Endothelial cell of umbilical vein (primary cell): ENCODE data around the gene ATF1. TPM values are rescaled to one million over a fixed set of nuclear protein-coding genes. Genes with fewer than 3 reads are reported as not detected.

Source experiments
- BruUV-seq: library from RNA; stranded (reverse); fragments of 400-500 nt; replicated peaks from 2 replicates; lab custom pipeline; 2021; lab: Mats Ljungman, UMichigan
- CTCF ChIA-PET: fragments of 300-600, 350-600 bp; sonication (Branson Sonifier 250); formaldehyde crosslinking; loops from one replicate; lab custom pipeline; 2021; ENCODE audit warnings: antibody characterized with exemption, inconsistent platforms; lab: Charles Lee
- POLR2A ChIA-PET: fragments of 300-600, 350-600 bp; sonication (Branson Sonifier 250); formaldehyde crosslinking; loops from one replicate; lab custom pipeline; 2021; ENCODE audit warnings: antibody characterized with exemption, inconsistent platforms; lab: Charles Lee
- DNase-seq: peaks from one replicate; pipeline ENCODE4 v3.0.0-alpha.2; 2011; ENCODE audit warnings: low read depth, low spot score
- FAIRE-seq: peaks from 2 replicates; lab custom pipeline; 2011; peaks lifted over from hg19 to GRCh38; lab: Jason Lieb, UNC
- H2AFZ ChIP-seq: 2 replicates; pipeline ENCODE4 v1.6.0; 2012; ENCODE audit warnings: low read depth, low read length, control low read depth, inconsistent platforms
- H3K27ac ChIP-seq: 2 replicates; pipeline ENCODE4 v1.5.1; 2011; ENCODE audit warnings: low read depth, mild to moderate bottlenecking, control low read depth, low read length, moderate library complexity; ENCODE audit not compliant: insufficient read depth
- H3K27me3 ChIP-seq, 2 experiments: 2 replicates each; pipeline versions ENCODE4 v1.6.0 to v1.6.1; 2011; ENCODE audit warnings: low read length in 2 of 2, mixed read lengths in 1 of 2; ENCODE audit not compliant: control insufficient read depth in 2 of 2, insufficient read depth in 2 of 2
- H3K36me3 ChIP-seq, 2 experiments: 2 replicates in 1 of 2; 3 replicates in 1 of 2; pipeline ENCODE4 v1.5.1; 2011; ENCODE audit warnings: low read length in 2 of 2, mild to moderate bottlenecking in 1 of 2, moderate library complexity in 1 of 2; ENCODE audit not compliant: control insufficient read depth in 2 of 2, insufficient read depth in 2 of 2; ENCODE audit errors: extremely low read depth in 1 of 2
- H3K4me1 ChIP-seq: 3 replicates; pipeline ENCODE4 v1.5.1; 2011; ENCODE audit warnings: mild to moderate bottlenecking, low read length; ENCODE audit not compliant: control insufficient read depth, insufficient read depth; ENCODE audit errors: extremely low read depth
- H3K4me2 ChIP-seq: 2 replicates; pipeline ENCODE4 v1.6.1; 2011; ENCODE audit warnings: low read length, control low read depth, mixed read lengths; ENCODE audit not compliant: insufficient read depth
- H3K4me3 ChIP-seq, 3 experiments: fragments of 200-600 bp in 1 of 3; sonication (generic), shearing (Covaris generic) in 1 of 3; replicated peaks in 1 of 3; 2 replicates each; pipeline ENCODE4 v1.5.1; 2011 to 2016; ENCODE audit warnings: control low read depth in 3 of 3, low read length in 3 of 3, mild to moderate bottlenecking in 2 of 3, inconsistent platforms in 1 of 3, low read depth in 1 of 3, moderate library complexity in 1 of 3; ENCODE audit not compliant: insufficient read depth in 1 of 3
- H3K79me2 ChIP-seq: 2 replicates; pipeline ENCODE4 v1.6.0; 2012; ENCODE audit warnings: low read length, inconsistent platforms; ENCODE audit not compliant: control insufficient read depth, insufficient read depth
- H3K9ac ChIP-seq: replicated peaks from 2 replicates; pipeline ENCODE3; 2011; ENCODE audit warnings: low read length, control low read depth; ENCODE audit not compliant: insufficient read depth; ENCODE audit errors: extremely low read depth
- H3K9me1 ChIP-seq: replicated peaks from 3 replicates; pipeline ENCODE4 v1.6.0; 2011; ENCODE audit warnings: mild to moderate bottlenecking, low read length; ENCODE audit not compliant: control insufficient read depth, insufficient read depth; ENCODE audit errors: extremely low read depth
- H3K9me3 ChIP-seq: replicated peaks from 2 replicates; pipeline ENCODE4 v1.5.1; 2012; ENCODE audit warnings: low read length, inconsistent platforms; ENCODE audit not compliant: control insufficient read depth, insufficient read depth
- H4K20me1 ChIP-seq: replicated peaks from 2 replicates; pipeline ENCODE3; 2011; ENCODE audit warnings: mild to moderate bottlenecking, low read length; ENCODE audit not compliant: control insufficient read depth, insufficient read depth; ENCODE audit errors: extremely low read depth
- EZH2 ChIP-seq: IDR thresholded peaks from 2 replicates; pipeline ENCODE4 v1.6.1; 2012; ENCODE audit warnings: borderline replicate concordance, low read depth, mild to moderate bottlenecking, moderate library complexity, low read length, inconsistent platforms; ENCODE audit not compliant: severe bottlenecking
- FOS ChIP-seq: IDR thresholded peaks from 2 replicates; pipeline ENCODE4 v1.6.1; 2011; ENCODE audit warnings: mild to moderate bottlenecking, low read length, moderate library complexity, borderline replicate concordance; ENCODE audit not compliant: insufficient read depth
- GATA2 ChIP-seq: IDR thresholded peaks from 2 replicates; pipeline ENCODE4 v1.7.0; 2011; ENCODE audit warnings: low read depth, mild to moderate bottlenecking, moderate library complexity, mixed read lengths, low read length; ENCODE audit not compliant: insufficient read length, insufficient read depth
- JUN ChIP-seq: IDR thresholded peaks from 2 replicates; pipeline ENCODE4 v1.6.1; 2011; ENCODE audit warnings: borderline replicate concordance, low read depth; ENCODE audit not compliant: insufficient read length, insufficient read depth
- MYC ChIP-seq: IDR thresholded peaks from one replicate; pipeline ENCODE4 v1.6.1; 2011; ENCODE audit warnings: mild to moderate bottlenecking, low read depth, low read length
- POLR2A ChIP-seq: IDR thresholded peaks from 2 replicates; pipeline ENCODE4 v1.6.1; 2012; ENCODE audit warnings: low read depth, mild to moderate bottlenecking, control low read depth, low read length
- POLR2AphosphoS5 ChIP-seq: IDR thresholded peaks from 2 replicates; pipeline ENCODE4 v1.6.1; 2012; ENCODE audit warnings: low read depth, mild to moderate bottlenecking, control low read depth, low read length, moderate library complexity; ENCODE audit not compliant: insufficient read depth
- dilution Hi-C: fragments of 300-500 bp; cut with MboI; formaldehyde crosslinking; loops from one replicate; pipeline ENCODE4 v1.15.0; 2019; ENCODE audit warnings: low sequenced_read_pairs; ENCODE audit not compliant: extremely low pct_ligation_motif_present
- intact Hi-C: fragments of 100-400 bp; cut with micrococcal nuclease; formaldehyde crosslinking; loops from one replicate; pipeline ENCODE4 v1.10.0; 2022
- polyA plus RNA-seq, 4 experiments: library from polyadenylated mRNA; depleted of rRNA in 3 of 4; stranded (reverse) in 3 of 4; unstranded in 1 of 4; fragments of >200 nt; gene quantifications; 2 replicates each; pipeline versions ENCODE4 v1.2.1 to v1.2.3, GENCODE V29; 2011 to 2012; ENCODE audit warnings: missing spikeins in 1 of 4
- total RNA-seq: library from RNA; stranded (reverse); gene quantifications from 2 replicates; pipeline ENCODE4 v1.2.3, GENCODE V29; 2021
- TF ChIP-seq, protein P1 (sequence below), 2 donors: IDR thresholded peaks; 1 replicate in 1 of 2; 2 replicates in 1 of 2; pipeline ENCODE4 v1.5.1; 2011; ENCODE audit warnings: low read length in 2 of 2, mild to moderate bottlenecking in 2 of 2, moderate library complexity in 2 of 2, control low read depth in 1 of 2, inconsistent platforms in 1 of 2, low read depth in 1 of 2; ENCODE audit not compliant: insufficient read depth in 1 of 2; ENCODE audit errors: extremely low read depth in 1 of 2
- TF ChIP-seq, protein P2 (sequence below): IDR thresholded peaks from 2 replicates; pipeline ENCODE4 v1.6.1; 2011; ENCODE audit not compliant: insufficient read depth, insufficient read length

ATF1 gene
- total and polyA plus RNA-seq, 2 donors (not counting 3 experiments of a cell fraction or from before 2014, with no cell fraction given): 14.5 to 26.7 TPM

DNA sequence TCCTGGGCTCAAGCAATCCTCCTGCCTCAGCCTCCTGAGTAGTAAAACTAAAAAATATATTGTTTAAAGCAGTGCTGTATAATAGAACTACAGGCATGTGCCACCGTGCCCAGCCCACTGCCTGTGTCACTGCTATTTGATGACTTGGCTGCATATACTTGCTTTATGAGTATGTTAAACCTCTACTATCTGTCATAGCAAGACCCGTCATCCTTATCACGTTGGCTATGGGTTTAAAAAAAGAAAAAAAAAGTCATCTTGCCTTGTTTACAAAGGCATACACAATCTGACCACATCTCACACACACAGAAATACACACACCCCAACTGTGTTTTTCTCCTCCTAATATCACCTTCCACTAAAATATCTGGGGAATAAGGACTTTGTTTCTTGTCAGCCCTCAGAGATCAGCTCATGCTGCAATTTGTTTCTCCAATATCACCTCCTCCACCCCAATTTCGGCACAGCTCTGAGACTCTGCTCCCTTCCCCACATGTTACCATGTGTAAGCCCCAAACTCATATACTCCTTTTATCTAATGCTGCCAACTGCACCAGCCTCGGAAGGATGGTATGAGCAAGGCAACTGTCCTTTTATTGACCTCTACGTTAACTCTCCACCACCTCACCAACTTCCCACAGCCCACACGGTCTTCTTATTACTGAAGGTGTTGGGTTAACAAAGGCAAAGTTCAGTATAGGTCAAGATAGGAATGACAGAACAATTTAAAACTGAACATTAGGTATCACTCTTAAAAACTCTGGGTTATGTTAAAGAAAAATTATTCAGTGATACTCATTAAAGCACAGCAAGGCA lies 78.0 kb downstream of the ATF1 start:
- CTCF ChIA-PET: interaction anchor here (1.0 kb wide), 1 partner anchor 186 kb away, joined by 3 read pairs; no protein-coding TSS in a partner anchor
- no peaks in the 10 kb centered on the region for H3K4me1 ChIP-seq
- no peak for TF ChIP-seq POLR2AphosphoS5
- no peak for TF ChIP-seq POLR2A
- TF ChIP-seq EZH2: no peak
- no peak for FAIRE-seq
- BruUV-seq: no TSS peak
- no peaks in the 10 kb centered on the region for H3K79me2 ChIP-seq
- no peak overlapping the region for H2AFZ ChIP-seq
- H3K4me2 ChIP-seq: no peak overlapping the region
- no peak for DNase-seq
- no peaks in the 10 kb centered on the region for H3K9me1 ChIP-seq
- peaks cover 0 to 4% of the 10 kb centered on the region in 2 experiments for H3K27me3 ChIP-seq
- dilution Hi-C loops: no loop called here
- no peak overlapping the region for H3K27ac ChIP-seq
- no peak overlapping the region for H3K9ac ChIP-seq
- H4K20me1 ChIP-seq: no peaks in the 10 kb centered on the region
- H3K36me3 ChIP-seq: no peaks in the 10 kb centered on the region
- no peak overlapping the region for H3K4me3 ChIP-seq
- H3K9me3 ChIP-seq: no peaks in the 10 kb centered on the region
- intact Hi-C loops: no loop called here
- POLR2A ChIA-PET: no interaction called here

DNA sequence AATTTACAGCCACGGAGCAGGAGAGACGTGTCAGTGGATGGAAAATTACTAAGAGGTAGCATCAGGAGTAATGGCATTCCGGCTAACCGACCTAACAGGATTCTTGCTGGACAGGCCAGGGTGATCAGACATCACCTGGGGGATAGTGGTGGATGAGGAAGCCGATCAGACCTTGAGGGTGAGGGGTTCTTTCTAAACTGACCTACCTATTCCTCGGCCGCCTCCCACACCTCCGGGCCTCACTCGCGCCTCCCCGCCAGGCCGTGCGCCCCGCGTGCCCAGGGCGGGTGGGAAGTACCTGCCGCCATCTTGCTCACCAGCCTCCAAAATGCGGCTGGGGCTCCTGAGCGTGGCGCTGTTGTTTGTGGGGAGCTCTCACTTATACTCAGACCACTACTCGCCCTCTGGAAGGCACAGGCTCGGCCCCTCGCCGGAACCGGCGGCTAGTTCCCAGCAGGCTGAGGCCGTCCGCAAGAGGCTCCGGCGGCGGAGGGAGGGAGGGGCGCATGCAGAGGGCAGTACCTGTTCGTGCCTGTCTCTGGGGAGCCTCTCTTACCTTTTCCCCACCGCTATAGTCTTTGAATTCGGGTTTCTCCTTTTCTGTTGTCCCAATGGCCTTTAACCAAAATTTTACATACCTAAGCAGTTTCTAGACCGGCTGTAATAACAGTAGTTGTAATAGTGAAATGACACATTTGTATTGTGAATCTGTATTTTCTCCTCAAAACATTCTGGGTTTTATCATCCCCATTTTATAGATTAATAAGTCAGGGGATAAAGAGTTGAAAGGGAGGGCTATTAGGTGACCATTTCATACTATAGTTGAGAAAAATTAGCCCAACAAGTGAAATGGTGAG lies 79.0 kb downstream of the ATF1 start, which contains the start of gene TMPRSS12:
Gene TMPRSS12 (plus strand): TSS at position 290 of the 857 bp plus-strand sequence. CDS start 39 bp downstream, at position 329.
- no peaks in the 10 kb centered on the region for H3K36me3 ChIP-seq
- no peaks in the 10 kb centered on the region for H3K79me2 ChIP-seq
- intact Hi-C loops: no loop called here
- peak within 1 kb of the TSS in 2 of 3 experiments; percentile 10 to 21 for H3K4me3 ChIP-seq
- H3K4me1 ChIP-seq: no peaks in the 10 kb centered on the region
- H3K9me3 ChIP-seq: no peaks in the 10 kb centered on the region
- TF ChIP-seq, protein P1, sequence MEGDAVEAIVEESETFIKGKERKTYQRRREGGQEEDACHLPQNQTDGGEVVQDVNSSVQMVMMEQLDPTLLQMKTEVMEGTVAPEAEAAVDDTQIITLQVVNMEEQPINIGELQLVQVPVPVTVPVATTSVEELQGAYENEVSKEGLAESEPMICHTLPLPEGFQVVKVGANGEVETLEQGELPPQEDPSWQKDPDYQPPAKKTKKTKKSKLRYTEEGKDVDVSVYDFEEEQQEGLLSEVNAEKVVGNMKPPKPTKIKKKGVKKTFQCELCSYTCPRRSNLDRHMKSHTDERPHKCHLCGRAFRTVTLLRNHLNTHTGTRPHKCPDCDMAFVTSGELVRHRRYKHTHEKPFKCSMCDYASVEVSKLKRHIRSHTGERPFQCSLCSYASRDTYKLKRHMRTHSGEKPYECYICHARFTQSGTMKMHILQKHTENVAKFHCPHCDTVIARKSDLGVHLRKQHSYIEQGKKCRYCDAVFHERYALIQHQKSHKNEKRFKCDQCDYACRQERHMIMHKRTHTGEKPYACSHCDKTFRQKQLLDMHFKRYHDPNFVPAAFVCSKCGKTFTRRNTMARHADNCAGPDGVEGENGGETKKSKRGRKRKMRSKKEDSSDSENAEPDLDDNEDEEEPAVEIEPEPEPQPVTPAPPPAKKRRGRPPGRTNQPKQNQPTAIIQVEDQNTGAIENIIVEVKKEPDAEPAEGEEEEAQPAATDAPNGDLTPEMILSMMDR (IDR thresholded peaks at IDR 0.05; ENCODE audit: extremely low read depth in 1 of 2, insufficient read depth in 1 of 2, low read depth in 1 of 2, low read length in 2 of 2): no peak
- TF ChIP-seq JUN (no peak), EZH2 (no peak), FOS (no peak), POLR2AphosphoS5 (no peak), POLR2A (no peak), MYC (no peak), GATA2 (no peak)
- TF ChIP-seq, protein P2, sequence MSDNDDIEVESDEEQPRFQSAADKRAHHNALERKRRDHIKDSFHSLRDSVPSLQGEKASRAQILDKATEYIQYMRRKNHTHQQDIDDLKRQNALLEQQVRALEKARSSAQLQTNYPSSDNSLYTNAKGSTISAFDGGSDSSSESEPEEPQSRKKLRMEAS: no peak
- BruUV-seq: no TSS peak
- DNase-seq (peak; percentile 20), FAIRE-seq (no peak)
- no peak within 1 kb of the TSS for H3K27ac ChIP-seq
- ChIA-PET CTCF (interaction anchor here (1.0 kb wide), 1 partner anchor 185 kb away, joined by 3 read pairs; no protein-coding TSS in a partner anchor), POLR2A (no interaction called here)
- H4K20me1 ChIP-seq: no peaks in the 10 kb centered on the region
- dilution Hi-C loops: no loop called here
- H3K9ac ChIP-seq: no peak within 1 kb of the TSS
- peak within 1 kb of the TSS; percentile 72 for H2AFZ ChIP-seq
- H3K4me2 ChIP-seq: peak within 1 kb of the TSS; percentile 57
- peaks cover 0 to 4% of the 10 kb centered on the region in 2 experiments for H3K27me3 ChIP-seq
- no peaks in the 10 kb centered on the region for H3K9me1 ChIP-seq
